ENCODE results near the gene PRKN. TPM values are rescaled to one million over a fixed set of nuclear protein-coding genes. Genes with fewer than 3 reads are reported as not detected.

The PRKN gene
- total and polyA plus RNA-seq, 9 donors, result 3.0 to 15.0 (median 9.2) TPM

GRCh38 chr6:162701551-162701950 lies 26.0 kb downstream of the PRKN start:
- DNase-seq, result no peak
- Histone ChIP-seq H3K9me3 (no peaks in the 10 kb centered on the region), H3K4me3 (no peak overlapping the region), H3K4me1 (ENCODE audit: insufficient read depth) (no peaks in the 10 kb centered on the region), H3K36me3 (no peaks in the 10 kb centered on the region), H3K27me3 (no peaks in the 10 kb centered on the region), H3K27ac (no peak overlapping the region)
- intact Hi-C loops (cut with DNase I), result no loop called here
- WGBS, 3 donors, result 90 to 98% (median 91%) methylated on average over 1 of the region's 1 CpG
- TF ChIP-seq, protein P1, sequence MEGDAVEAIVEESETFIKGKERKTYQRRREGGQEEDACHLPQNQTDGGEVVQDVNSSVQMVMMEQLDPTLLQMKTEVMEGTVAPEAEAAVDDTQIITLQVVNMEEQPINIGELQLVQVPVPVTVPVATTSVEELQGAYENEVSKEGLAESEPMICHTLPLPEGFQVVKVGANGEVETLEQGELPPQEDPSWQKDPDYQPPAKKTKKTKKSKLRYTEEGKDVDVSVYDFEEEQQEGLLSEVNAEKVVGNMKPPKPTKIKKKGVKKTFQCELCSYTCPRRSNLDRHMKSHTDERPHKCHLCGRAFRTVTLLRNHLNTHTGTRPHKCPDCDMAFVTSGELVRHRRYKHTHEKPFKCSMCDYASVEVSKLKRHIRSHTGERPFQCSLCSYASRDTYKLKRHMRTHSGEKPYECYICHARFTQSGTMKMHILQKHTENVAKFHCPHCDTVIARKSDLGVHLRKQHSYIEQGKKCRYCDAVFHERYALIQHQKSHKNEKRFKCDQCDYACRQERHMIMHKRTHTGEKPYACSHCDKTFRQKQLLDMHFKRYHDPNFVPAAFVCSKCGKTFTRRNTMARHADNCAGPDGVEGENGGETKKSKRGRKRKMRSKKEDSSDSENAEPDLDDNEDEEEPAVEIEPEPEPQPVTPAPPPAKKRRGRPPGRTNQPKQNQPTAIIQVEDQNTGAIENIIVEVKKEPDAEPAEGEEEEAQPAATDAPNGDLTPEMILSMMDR (IDR thresholded peaks at IDR 0.05), result no peak

DNA sequence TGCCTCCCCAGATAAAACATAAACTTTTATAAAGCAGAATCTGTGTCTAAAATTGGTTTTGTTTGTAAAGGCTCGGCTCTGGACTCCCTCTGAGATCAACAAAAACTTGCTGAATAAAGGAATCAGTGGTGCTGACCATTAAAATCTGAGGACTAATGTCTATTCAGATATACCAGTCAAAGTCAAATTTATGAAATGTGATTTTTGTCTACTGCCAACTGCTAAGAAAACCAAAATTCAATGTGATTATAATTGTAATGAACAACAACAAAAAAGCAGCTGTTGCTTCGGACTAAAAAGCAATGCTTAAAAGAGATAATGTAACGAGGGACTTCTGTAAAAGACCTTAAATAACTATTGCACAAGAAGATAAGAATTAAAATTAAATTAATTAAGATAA lies 26.6 kb downstream of the PRKN start:
- H3K9me3 ChIP-seq, result no peaks in the 10 kb centered on the region
- intact Hi-C loops (cut with DNase I), result no loop called here
- H3K27me3 ChIP-seq, result no peaks in the 10 kb centered on the region
- no peak overlapping the region for H3K4me3 ChIP-seq
- TF ChIP-seq EP300 (IDR thresholded peaks at IDR 0.05) (no peak), POLR2A (IDR thresholded peaks at IDR 0.05) (no peak)
- TF ChIP-seq, protein P1 (IDR thresholded peaks at IDR 0.05), result no peak
- H3K27ac ChIP-seq, result no peak overlapping the region
- WGBS, 3 donors, result 80 to 89% (median 87%) methylated on average over 3 of the region's 3 CpGs
- no peaks in the 10 kb centered on the region for H3K36me3 ChIP-seq
- H3K4me1 ChIP-seq (ENCODE audit: insufficient read depth), result no peaks in the 10 kb centered on the region
- DNase-seq, result no peak

DNA sequence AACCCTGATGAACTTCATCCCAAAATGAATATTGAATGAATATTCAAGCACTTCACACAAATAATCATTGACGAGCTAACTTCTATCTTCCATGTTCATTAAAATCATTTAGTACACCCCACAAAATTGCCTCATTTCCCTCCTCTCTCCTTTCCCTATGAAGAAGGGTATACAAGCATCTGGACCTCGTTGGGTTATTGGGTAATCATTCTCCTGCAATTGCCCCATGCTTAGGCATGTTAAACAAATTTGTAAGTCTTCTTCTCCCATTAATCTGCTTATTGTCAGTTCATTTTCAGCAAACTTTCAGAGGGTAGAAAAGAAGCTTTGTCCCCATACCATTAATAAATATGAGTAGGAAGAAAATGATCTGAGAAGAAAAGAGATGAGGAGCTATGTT lies 27.6 kb downstream of the PRKN start:
- intact Hi-C loops (cut with DNase I), result no loop called here
- 90 to 96% (median 93%) methylated on average over 2 of the region's 2 CpGs for WGBS, 3 donors
- Histone ChIP-seq H3K4me3 (no peak overlapping the region), H3K27me3 (no peaks in the 10 kb centered on the region), H3K36me3 (no peaks in the 10 kb centered on the region), H3K9me3 (no peaks in the 10 kb centered on the region), H3K27ac (no peak overlapping the region), H3K4me1 (ENCODE audit: insufficient read depth) (no peaks in the 10 kb centered on the region)
- TF ChIP-seq POLR2A (IDR thresholded peaks at IDR 0.05) (no peak), EP300 (IDR thresholded peaks at IDR 0.05) (no peak)
- TF ChIP-seq, protein P1 (IDR thresholded peaks at IDR 0.05), result no peak
- no peak for DNase-seq

- no peak for TF ChIP-seq POLR2A (IDR thresholded peaks at IDR 0.05)
- TF ChIP-seq EP300 (IDR thresholded peaks at IDR 0.05), result no peak
- no peaks in the 10 kb centered on the region for H3K9me3 ChIP-seq
- intact Hi-C loops (cut with DNase I), result no loop called here
These were observed 29.1 kb downstream of the PRKN start for GRCh38 chr6:162698440-162698839.

GRCh38 chr6:162697872-162698403 lies 29.6 kb downstream of the PRKN start:
- no peak for DNase-seq
- TF ChIP-seq EP300 (IDR thresholded peaks at IDR 0.05) (no peak), POLR2A (IDR thresholded peaks at IDR 0.05) (no peak)
- TF ChIP-seq, protein P1 (IDR thresholded peaks at IDR 0.05), result no peak
- Histone ChIP-seq H3K27ac (no peak overlapping the region), H3K4me3 (no peak overlapping the region), H3K27me3 (no peaks in the 10 kb centered on the region), H3K4me1 (ENCODE audit: insufficient read depth) (no peaks in the 10 kb centered on the region), H3K9me3 (no peaks in the 10 kb centered on the region), H3K36me3 (no peaks in the 10 kb centered on the region)
- WGBS, 3 donors, result 76 to 83% (median 80%) methylated on average over 1 of the region's 1 CpG
- intact Hi-C loops (cut with DNase I), result no loop called here

More at GRCh38 chr6:162698440-162698839, 29.1 kb downstream of the PRKN start:
- no peaks in the 10 kb centered on the region for H3K36me3 ChIP-seq
- no peak for DNase-seq
- H3K4me3 ChIP-seq, result no peak overlapping the region
- H3K27me3 ChIP-seq, result no peaks in the 10 kb centered on the region
- no peaks in the 10 kb centered on the region for H3K4me1 ChIP-seq (ENCODE audit: insufficient read depth)
- H3K27ac ChIP-seq, result no peak overlapping the region
